ENCODE measurements around the gene LDB2.
"Not testable (repeated sequence)": the region's sequence is repeated elsewhere in the genome, so short reads cannot be mapped to it uniquely, and the experiment has no call there.

Gene LDB2

GRCh38 chr4:16590797-16591196 lies 307.6 kb downstream of the LDB2 start:
- DNase-seq = no peak

DNA sequence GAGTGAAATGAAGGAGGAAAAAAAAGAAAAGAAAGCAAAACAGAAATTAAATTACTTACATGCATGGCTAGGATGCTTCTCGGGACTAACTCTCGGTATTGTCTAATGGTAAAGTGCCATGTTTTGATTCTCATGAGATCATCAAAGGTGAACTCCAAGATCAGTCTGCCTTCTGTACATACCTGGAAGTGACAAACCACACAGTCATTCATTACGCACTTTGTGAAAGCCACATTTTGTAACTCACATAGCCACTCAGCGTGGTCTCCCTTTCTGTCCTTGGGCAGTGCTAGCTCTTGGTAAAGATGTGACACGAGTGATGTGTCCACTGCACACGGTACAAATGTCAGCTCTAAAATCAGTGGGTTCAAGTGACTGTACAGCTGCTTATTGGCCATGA lies 309.8 kb downstream of the LDB2 start:
- no peak for DNase-seq

DNA sequence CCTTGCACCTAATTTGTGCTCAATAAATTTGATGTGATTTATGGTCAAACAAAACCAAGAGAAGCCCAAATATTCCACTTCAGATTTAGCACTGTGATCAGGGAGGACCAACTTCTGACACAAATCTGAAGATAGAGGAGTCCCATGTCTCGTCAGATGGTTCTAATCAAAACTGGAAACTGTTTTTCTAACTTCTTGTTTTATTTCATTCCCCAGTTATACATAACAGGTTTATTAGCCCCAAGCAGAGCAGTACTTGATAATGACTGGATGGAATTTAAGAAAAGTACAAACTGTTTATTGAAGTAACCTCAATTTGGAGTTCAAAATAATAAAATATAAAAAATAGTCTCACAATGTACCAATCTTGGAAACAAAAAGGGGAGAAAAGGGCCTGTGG lies 310.3 kb downstream of the LDB2 start:
- DNase-seq = no peak

GRCh38 chr4:16585053-16585452 lies 313.4 kb downstream of the LDB2 start:
- DNase-seq = no peak

DNA sequence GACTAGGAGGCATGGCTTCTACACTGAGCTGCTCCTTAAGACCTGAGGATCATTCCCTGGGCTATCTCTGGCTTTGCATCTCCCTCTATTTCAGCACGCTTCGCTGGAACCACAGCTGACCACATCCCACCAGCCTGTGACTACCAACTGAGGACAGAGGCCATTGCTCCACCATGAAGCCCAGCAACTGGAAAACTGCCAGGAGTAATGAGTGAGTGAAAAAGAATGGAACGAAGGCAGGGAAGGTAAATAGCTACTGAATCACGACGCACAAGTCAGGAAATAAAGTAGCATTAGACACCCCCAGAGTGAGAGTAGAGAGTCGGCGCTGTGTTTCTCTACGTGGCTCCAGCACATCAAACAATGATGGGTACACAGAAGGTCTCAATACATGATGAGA lies 314.7 kb downstream of the LDB2 start:
- no peak for DNase-seq

DNA sequence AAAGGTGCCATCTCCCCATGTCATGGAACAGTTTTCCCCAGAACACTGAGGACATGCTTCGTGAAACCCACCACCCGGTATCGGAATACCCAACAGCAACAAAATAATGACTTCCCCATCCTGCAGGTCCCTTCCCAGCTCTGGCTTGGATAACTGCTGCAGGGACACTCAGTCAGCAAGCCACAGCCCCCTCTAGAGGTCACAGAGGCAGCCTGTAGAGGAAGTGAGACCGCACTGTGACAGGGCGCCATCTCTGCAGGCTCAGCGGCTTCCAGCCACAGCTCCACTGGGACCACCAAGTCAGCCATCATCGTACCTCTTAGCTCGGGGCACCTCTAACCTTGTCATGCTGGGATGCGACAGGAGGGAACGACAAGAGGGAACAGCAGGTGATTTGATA lies 315.9 kb downstream of the LDB2 start:
- no peak for DNase-seq

- no peak for DNase-seq
These were observed 316.4 kb downstream of the LDB2 start for GRCh38 chr4:16582036-16582435.

- DNase-seq = no peak
These were observed 317.3 kb downstream of the LDB2 start for GRCh38 chr4:16581117-16581516.

DNA sequence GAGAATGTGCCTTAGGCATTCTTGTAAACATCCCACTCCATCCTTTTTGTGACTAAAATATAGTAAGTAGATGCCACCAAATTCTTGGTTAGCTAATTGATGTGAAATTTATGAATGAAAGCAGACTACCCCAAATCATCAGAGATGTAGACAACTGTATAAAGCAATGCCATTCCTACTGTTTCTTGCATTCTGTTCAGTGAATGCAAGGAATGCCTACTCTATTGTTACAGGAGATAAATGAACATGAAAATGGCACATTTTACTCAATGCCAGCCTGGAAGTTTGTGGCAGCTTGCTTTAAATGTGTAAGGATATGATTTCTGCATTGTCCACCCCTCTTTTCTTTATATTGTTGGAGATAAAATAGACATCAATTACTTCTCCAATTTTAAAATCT lies 317.9 kb downstream of the LDB2 start:
- no peak for DNase-seq

DNA sequence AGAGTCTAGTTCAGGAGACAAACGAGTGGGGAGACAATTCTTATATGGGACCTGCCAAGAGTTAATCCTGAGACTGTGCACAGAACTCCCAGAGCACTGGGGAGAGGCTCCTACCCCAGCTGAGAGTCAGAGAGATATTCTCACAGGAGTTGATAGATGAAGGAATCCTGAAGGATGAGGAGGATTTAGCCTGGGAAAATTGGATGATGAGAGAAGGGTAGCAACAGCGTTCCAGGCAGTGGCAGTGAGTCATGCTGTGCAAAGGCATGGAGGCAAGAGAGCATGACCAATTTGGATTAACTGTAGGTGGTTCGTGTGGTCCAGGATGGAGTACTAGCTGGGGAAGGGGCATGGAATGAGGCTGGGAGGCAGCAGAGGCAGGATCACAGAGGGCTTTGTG lies 318.6 kb downstream of the LDB2 start:
- DNase-seq = no peak

DNA sequence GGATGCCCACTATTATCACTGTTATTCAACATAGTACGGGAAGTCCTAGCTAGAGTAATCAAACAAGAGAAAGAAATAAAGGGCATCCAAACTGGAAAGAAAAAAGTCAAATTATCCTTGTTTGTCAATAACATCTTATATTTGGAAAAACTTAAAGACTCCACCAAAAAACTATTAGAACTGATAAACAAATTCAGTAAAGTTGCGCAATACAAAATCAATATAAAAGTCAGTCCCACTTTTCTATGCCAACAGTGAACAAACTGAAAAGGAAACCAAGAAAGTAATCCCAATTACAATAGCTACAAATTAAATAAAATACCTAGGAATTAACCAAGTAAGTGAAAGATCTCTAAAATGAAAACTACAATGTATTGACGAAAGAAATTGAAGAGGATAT lies 321.3 kb downstream of the LDB2 start:
- no peak for DNase-seq

DNA sequence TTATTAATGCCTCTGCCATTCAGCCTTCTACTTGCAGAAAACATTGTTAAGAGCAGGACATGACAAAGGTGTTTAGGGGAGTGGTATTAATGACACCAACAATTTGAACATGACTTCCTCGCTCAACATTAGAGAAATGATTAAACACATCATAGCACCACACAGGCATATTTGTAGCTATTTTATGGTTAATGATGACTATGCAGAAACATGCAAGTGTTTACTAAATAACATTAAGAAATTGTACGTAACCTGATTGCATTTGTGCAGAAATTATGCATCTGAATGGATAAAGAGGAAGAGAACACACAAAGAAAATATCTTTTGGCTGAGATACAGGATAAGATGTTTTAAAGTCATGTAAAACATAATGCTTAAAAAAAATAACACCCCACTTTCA lies 323.5 kb downstream of the LDB2 start:
- DNase-seq = no peak

DNA sequence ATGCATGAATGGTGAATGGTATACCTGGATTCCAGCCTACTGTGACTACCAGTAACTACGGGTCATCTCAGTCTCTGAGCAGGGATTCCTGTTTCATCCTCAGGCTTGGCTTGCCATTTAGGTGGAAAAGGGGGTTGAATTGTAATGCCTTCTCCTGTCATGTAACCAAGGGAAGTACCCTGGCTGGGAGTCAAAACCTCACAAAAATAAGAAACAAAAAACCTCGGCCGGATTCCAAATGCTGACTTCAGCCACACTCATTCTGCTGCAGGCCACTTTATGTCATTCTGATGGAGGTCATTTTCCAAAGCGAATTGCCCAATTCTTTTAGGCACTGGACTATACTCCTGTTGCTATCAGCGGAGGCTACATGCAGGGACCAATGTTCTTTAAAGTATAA lies 324.7 kb downstream of the LDB2 start:
- no peak for DNase-seq

DNA sequence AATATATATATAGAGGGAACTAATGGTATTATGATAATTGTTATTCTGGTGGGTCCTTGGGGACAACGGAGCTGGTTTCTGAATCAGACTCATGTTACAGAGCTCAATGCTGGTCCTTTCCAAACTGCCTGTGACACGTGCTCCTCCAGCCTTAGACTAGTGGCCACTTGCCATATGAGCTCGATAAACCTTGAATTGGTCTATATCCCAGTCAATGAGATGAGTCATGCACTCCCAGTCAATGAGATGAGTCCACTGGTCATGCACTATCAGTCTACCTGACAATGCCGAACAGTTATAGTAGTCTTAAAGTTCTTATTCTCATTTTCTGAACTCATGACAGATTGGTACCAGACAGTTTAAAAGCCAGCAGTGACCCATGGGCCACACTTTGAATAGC lies 325.2 kb downstream of the LDB2 start:
- DNase-seq = no peak

DNA sequence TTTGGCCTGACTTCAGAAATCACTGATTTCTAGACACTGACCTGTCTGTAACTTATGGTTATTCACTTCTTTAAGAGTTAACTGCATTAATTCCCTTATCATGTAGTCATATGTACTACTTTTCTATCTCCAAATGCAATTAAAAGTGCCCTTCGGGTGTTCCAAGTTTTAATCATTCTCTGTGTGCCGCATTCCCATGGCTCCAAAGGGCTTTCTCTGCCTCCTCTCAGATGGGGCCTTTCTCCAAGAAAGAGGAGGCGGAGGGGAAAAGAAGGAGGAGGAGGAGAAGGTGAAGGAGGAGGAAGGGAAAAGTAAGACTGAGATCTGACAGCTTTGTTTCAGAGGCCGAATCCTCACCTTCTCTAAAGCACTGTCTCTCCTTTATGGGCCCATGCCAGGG lies 325.8 kb downstream of the LDB2 start:
- no peak for DNase-seq

GRCh38 chr4:16572161-16572560 lies 326.3 kb downstream of the LDB2 start:
- no peak for DNase-seq

DNA sequence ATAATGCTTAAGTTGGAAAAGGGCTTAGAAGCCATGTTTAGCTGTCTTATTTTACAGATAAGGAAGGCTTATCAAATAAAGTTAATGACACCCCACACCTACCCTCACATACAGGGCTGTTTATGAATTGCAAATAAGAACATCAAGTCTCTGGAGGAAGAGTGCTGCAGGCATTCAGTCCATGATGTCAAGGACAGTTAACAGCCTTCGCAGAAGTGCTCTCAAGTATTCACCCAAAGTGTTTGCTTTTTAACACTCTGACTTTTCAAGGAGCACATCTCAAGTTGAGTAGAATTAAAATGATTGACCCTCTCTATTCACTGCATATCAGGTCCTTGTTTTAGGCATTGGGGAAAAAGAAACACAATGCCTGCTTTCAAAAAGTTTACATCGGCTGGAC lies 328.7 kb downstream of the LDB2 start:
- no peak for DNase-seq

GRCh38 chr4:16557316-16557715 lies 341.1 kb downstream of the LDB2 start:
- not testable (repeated sequence) for DNase-seq

DNA sequence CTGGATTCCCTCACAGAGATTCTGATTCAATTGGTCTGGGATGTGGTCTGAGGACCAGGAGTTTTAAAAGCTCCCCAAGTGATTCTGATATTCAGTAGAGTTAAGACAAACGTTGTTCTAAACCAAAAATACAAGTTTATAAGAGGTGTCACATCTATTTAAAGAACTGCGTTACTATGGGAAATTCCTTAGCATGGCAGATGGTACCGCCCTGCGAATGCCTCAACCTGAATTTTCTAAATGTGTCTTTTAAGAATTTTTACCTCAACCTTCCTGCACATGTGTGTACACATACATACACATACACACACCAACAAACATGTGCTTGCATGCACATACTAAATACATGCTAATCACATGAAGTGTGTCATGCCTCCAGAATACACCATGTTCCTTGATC lies 343.3 kb downstream of the LDB2 start:
- DNase-seq = no peak

GRCh38 chr4:16550531-16550930 lies 347.9 kb downstream of the LDB2 start:
- no peak for DNase-seq

- no peak for DNase-seq
These were observed 352.8 kb downstream of the LDB2 start for GRCh38 chr4:16545656-16546055.

GRCh38 chr4:16544869-16545268 lies 353.6 kb downstream of the LDB2 start:
- no peak for DNase-seq

- no peak for DNase-seq
These were observed 354.2 kb downstream of the LDB2 start for GRCh38 chr4:16544251-16544721.

- no peak for DNase-seq
These were observed 360.5 kb downstream of the LDB2 start for GRCh38 chr4:16537926-16538325.

DNA sequence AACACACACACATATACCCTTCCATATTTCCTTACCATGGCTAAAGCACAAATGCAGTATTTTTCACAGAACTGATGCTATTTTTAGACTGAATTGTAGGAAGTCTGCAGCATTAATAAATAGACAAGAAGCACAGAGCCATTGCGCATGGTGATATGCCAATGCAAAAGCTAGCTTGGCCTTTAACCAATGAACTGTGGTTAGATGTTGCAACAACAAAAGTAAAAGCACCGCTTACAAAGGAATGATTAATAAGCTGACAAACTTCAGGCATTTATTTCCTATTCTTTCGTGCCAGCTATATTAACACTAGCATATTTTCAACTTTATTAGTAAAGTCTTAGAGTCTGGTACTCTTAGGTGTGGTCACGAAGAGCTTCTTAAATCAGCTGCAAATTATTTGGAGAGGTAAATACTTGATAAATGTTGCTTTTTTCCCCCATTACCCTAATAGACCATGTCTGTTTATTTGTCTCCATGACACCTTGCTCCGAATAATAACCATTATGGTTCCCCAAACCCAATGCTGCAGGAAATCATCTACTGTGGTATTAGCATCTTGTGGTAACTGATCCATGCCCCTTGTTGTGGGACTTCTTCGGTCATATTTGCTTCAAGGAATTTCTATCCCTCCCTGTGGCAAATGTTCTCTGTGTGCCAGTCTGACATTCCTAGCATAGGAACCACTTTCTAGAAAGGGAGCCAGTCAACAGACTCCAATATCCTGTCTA lies 366.0 kb downstream of the LDB2 start:
- no peak for DNase-seq
